Adrenal gland (tissue), 12 donors: ENCODE data around the gene CACNB4. TPM values are rescaled to one million over a fixed set of nuclear protein-coding genes. Genes with fewer than 3 reads are reported as not detected.

Source experiments
- DNase-seq, 7 donors: peaks; one replicate each; pipeline ENCODE4 v3.0.0-alpha.2; 2019 to 2020
- H3K27ac ChIP-seq, 5 donors: fragments of 200-600 bp; sonication (generic) in 4 of 5; 1 replicate in 3 of 5; 2 replicates in 2 of 5; pipeline versions ENCODE4 v1.5.1 to v1.8.0; 2016 to 2020; ENCODE audit warnings: mild to moderate bottlenecking in 1 of 5
- H3K27me3 ChIP-seq: fragments of 200-600 bp; 2 replicates; pipeline ENCODE4 v1.8.0; 2021
- H3K36me3 ChIP-seq, 2 donors: fragments of 200-600 bp; replicated peaks in 1 of 2; 1 replicate in 1 of 2; 2 replicates in 1 of 2; pipeline versions ENCODE4 v1.5.1 to v1.8.0; 2018 to 2022
- H3K4me1 ChIP-seq, 2 donors: fragments of 200-600 bp; replicated peaks in 1 of 2; 1 replicate in 1 of 2; 2 replicates in 1 of 2; pipeline versions ENCODE4 v1.5.1 to v1.8.0; 2018 to 2021
- H3K4me3 ChIP-seq, 4 donors: fragments of 200-600 bp; sonication (generic) in 3 of 4; one replicate each; pipeline ENCODE4 v1.5.1; 2016 to 2018
- H3K9me3 ChIP-seq, 3 donors: fragments of 200-600 bp; sonication (generic) in 1 of 3; replicated peaks in 1 of 3; 1 replicate in 2 of 3; 2 replicates in 1 of 3; pipeline versions ENCODE4 v1.5.1 to v1.8.0; 2016 to 2021
- POLR2A ChIP-seq, 2 donors: fragments of 450-650 bp; IDR thresholded peaks; one replicate each; pipeline ENCODE4 v1.6.1; 2017; ENCODE audit warnings: antibody characterized with exemption in 2 of 2, mild to moderate bottlenecking in 2 of 2, moderate library complexity in 1 of 2
- WGBS, 4 donors: extraction: QIAGEN DNeasy Blood & Tissue Kit in 2 of 4; methylation state at CpG; one replicate each; pipeline versions ENCODE4 v1.1.5 to v1.1.7; 2013 to 2017; 5-methylcytosine and 5-hydroxymethylcytosine counted together
- intact Hi-C, 2 donors: fragments of 100-400 bp; cut with DNase I; formaldehyde crosslinking; loops; one replicate each; pipeline versions ENCODE4 v1.14.1 to v1.15.0; 2022 to 2023
- polyA plus RNA-seq, 3 donors: library from polyadenylated mRNA; stranded (reverse); fragments of 200-250 nt in 2 of 3; fragments of 350-450 nt in 1 of 3; fragmentation: Illumina TruSeq in 1 of 3; extraction: RNeasy Lipid Tissue Mini Kit (QIAGEN cat#74804) in 1 of 3; gene quantifications; one replicate each; pipeline ENCODE4 v1.2.3, GENCODE V29; 2013 to 2014
- total RNA-seq, 9 donors: library from RNA; depleted of rRNA in 4 of 9; stranded (reverse); fragments of >200 nt in 4 of 9; fragments of 120-200 nt in 1 of 9; fragmentation: NEBNext Ultra II Directional in 1 of 9; extraction: Animal tissue kit (Norgen Biotek cat#: 25700) in 1 of 9; gene quantifications; one replicate each; pipeline versions ENCODE4 v1.1.0 to v1.2.4, GENCODE V29; 2013 to 2023
- TF ChIP-seq, protein P1 (sequence below), 6 experiments: fragments of 450-650 bp in 4 of 6; fragments of 200-600 bp in 2 of 6; sonication (generic) in 1 of 6; IDR thresholded peaks; 1 replicate in 5 of 6; 2 replicates in 1 of 6; pipeline versions ENCODE4 v1.5.1 to v1.8.0; 2016 to 2021; ENCODE audit warnings: antibody characterized with exemption in 6 of 6, mild to moderate bottlenecking in 2 of 6, moderate library complexity in 1 of 6
- donor health status: healthy with polysubstance abuse.
- donor health status: Bipolar disorder and iron deficiency.
- donor health status: DM: yes; HTN: yes; CAD: no.
- donor health status: DM: no; HTN: no; CAD: no.
- donor health status: DM: no; HTN: no; CAD: no.
- donor health status: DM: yes; HTN: yes; CAD: no.

Gene CACNB4
- total and polyA plus RNA-seq, 12 donors, result 0.60 to 8.5 (median 1.9) TPM

DNA sequence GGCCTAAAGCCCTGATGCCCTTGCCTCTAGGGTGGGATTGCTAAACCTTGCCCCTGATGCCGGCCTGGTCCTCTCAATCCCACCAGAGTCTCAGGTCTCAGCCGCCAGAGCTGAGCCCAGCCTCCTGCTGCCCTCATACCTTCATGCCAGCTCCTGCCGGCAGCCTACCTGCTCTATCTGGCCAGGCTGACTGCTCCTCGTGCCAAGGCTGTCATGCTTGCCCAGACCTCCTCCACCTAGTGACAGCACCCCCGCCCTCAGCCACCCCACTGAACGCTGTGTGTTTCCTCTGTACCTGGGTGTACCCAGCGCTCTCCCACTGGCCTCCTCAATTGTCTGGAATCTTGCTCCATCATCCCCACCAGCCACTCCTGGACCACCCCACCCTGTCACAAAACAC is 120.1 kb downstream of the CACNB4 start:
- no peak overlapping the region for H3K4me3 ChIP-seq
- WGBS, 4 donors, result 91 to 97% (median 94%) methylated on average over 6 to 7 of the region's 7 CpGs
- no peaks in the 10 kb centered on the region for H3K9me3 ChIP-seq
- H3K27me3 ChIP-seq, result no peaks in the 10 kb centered on the region
- H3K27ac ChIP-seq, result no peak overlapping the region
- no peak for DNase-seq
- H3K4me1 ChIP-seq, result peaks cover 0 to 9% of the 10 kb centered on the region in 2 donors
- intact Hi-C loops, result no loop called here
- TF ChIP-seq, protein P1, sequence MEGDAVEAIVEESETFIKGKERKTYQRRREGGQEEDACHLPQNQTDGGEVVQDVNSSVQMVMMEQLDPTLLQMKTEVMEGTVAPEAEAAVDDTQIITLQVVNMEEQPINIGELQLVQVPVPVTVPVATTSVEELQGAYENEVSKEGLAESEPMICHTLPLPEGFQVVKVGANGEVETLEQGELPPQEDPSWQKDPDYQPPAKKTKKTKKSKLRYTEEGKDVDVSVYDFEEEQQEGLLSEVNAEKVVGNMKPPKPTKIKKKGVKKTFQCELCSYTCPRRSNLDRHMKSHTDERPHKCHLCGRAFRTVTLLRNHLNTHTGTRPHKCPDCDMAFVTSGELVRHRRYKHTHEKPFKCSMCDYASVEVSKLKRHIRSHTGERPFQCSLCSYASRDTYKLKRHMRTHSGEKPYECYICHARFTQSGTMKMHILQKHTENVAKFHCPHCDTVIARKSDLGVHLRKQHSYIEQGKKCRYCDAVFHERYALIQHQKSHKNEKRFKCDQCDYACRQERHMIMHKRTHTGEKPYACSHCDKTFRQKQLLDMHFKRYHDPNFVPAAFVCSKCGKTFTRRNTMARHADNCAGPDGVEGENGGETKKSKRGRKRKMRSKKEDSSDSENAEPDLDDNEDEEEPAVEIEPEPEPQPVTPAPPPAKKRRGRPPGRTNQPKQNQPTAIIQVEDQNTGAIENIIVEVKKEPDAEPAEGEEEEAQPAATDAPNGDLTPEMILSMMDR (IDR thresholded peaks at IDR 0.05), result no peak
- TF ChIP-seq POLR2A (IDR thresholded peaks at IDR 0.05), result no peak
- no peaks in the 10 kb centered on the region for H3K36me3 ChIP-seq

DNA sequence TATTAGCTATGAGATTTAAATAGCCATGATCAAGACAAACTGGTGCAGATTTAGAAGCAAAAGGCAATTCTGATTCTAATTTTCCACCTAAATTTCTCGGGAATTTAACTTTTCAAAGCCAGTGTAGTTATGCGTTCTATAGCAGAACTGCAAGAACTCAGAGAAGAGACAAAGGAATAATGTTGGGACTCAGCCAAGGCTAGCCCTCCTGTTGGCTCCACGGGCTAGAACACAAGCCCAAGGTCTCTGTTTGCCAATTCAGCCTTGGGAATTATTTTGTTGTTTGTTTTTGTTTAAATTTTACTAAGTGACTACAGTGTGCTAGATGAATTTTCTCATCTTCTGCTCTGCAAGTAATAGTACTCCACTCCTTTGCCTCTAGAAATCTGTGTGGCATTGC is 121.2 kb downstream of the CACNB4 start:
- Histone ChIP-seq H3K4me1 (peaks cover 0 to 9% of the 10 kb centered on the region in 2 donors), H3K36me3 (no peaks in the 10 kb centered on the region), H3K4me3 (no peak overlapping the region), H3K9me3 (no peaks in the 10 kb centered on the region), H3K27me3 (no peaks in the 10 kb centered on the region), H3K27ac (no peak overlapping the region)
- no peak for DNase-seq
- intact Hi-C loops, result no loop called here
- 56 to 65% (median 61%) methylated on average over 3 of the region's 3 CpGs for WGBS, 4 donors
- TF ChIP-seq POLR2A (IDR thresholded peaks at IDR 0.05), result no peak
- TF ChIP-seq, protein P1 (IDR thresholded peaks at IDR 0.05), result no peak

DNA sequence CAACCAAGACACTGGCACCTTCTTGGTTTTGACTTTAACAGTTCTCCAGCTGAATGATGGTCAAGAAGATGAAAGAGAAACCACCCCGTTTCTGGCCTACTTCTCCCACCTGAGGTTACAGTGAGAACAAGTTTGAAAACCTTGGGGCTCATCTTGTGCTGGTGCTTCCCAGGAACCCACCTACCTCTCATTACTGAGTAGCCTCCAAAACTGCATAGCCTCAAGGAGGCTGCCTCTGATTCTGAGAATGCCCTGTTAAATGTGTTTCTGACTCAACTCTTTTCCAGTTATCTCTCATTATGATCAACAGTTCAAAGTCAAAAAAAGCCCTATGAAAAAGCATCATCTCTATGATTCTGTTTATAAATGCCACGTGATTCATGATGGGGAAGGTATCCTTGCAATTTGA is 121.9 kb downstream of the CACNB4 start:
- Histone ChIP-seq H3K4me3 (no peak overlapping the region), H3K36me3 (no peaks in the 10 kb centered on the region), H3K27ac (no peak overlapping the region), H3K4me1 (peaks cover 0 to 9% of the 10 kb centered on the region in 2 donors), H3K9me3 (no peaks in the 10 kb centered on the region), H3K27me3 (no peaks in the 10 kb centered on the region)
- TF ChIP-seq, protein P1 (IDR thresholded peaks at IDR 0.05), result no peak
- TF ChIP-seq POLR2A (IDR thresholded peaks at IDR 0.05), result no peak
- whole genome bisulfite sequencing, 4 donors, result 66 to 69% (median 68%) methylated on average over 2 of the region's 2 CpGs
- no peak for DNase-seq
- intact Hi-C loops, result no loop called here

DNA sequence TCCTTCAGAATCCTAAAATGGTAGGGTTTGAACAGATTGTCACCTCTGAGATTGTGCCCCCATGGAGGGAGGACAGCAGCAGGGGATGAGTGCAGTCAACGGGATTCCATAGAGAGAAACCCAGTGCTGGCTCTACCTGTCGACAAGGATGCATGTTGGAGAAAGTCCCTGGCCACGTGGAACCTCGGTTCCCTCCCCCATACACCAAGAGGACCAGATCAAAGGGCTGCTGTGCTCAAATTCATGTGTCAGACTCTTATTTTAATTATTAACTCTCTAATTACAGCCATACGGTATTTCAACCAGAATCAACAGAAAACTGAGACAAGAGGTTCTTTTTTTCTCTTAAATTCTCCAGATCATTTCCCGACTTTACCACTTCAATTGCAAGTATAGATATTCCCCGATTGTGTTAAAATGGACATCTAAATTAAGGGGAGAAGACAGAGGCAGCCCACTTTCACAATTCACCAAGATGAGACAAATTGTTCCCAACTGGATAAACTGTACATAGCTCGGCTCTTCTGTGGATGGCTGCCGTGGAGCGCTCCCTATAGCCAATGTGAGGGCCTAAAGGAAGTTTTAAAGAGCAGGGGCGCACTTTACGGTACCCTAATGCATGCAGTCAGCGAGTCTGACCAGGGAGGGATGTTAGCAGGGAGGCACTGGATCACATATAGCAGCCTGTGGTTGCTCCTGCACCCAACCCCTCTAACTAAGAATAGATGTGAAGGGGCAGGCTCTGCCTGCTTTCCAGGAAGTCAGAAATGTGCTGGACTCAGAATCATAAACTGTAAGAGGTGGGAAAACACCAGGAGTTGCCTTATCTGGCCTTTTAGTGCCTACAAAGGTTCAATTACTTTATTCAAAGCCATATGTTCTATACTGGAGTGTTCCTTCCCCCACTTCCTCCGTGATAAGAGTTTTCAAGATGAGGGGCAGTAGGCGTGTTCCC is 123.1 kb downstream of the CACNB4 start:
- DNase-seq, result no peak
- TF ChIP-seq, protein P1 (IDR thresholded peaks at IDR 0.05), result no peak
- no peak for TF ChIP-seq POLR2A (IDR thresholded peaks at IDR 0.05)
- intact Hi-C loops, result no loop called here

More for the DNA sequence above, 123.1 kb downstream of the CACNB4 start:
- Histone ChIP-seq H3K9me3 (no peaks in the 10 kb centered on the region), H3K36me3 (no peaks in the 10 kb centered on the region), H3K27ac (no peak overlapping the region), H3K4me3 (no peak overlapping the region), H3K27me3 (no peaks in the 10 kb centered on the region), H3K4me1 (peaks cover 0 to 9% of the 10 kb centered on the region in 2 donors)
- 93 to 94% (median 94%) methylated on average over 15 of the region's 15 CpGs for WGBS, 4 donors
